Fibroblast of lung (primary cell): Measurements from ENCODE around the gene MLN.

Experiments
- EZH2 ChIP-seq: IDR thresholded peaks from 2 replicates; pipeline ENCODE4 v1.5.1; 2012; ENCODE audit warnings: low read length, control low read depth, mild to moderate bottlenecking; ENCODE audit errors: missing control alignments
- TF ChIP-seq, protein P1 (sequence below), 2 donors: IDR thresholded peaks in 1 of 2; conservative IDR thresholded peaks in 1 of 2; 1 replicate in 1 of 2; 2 replicates in 1 of 2; pipeline ENCODE4 v1.5.1; 2011 to 2012; ENCODE audit warnings: low read length in 2 of 2, control low read depth in 1 of 2, inconsistent platforms in 1 of 2, low read depth in 1 of 2, mild to moderate bottlenecking in 1 of 2

DNA sequence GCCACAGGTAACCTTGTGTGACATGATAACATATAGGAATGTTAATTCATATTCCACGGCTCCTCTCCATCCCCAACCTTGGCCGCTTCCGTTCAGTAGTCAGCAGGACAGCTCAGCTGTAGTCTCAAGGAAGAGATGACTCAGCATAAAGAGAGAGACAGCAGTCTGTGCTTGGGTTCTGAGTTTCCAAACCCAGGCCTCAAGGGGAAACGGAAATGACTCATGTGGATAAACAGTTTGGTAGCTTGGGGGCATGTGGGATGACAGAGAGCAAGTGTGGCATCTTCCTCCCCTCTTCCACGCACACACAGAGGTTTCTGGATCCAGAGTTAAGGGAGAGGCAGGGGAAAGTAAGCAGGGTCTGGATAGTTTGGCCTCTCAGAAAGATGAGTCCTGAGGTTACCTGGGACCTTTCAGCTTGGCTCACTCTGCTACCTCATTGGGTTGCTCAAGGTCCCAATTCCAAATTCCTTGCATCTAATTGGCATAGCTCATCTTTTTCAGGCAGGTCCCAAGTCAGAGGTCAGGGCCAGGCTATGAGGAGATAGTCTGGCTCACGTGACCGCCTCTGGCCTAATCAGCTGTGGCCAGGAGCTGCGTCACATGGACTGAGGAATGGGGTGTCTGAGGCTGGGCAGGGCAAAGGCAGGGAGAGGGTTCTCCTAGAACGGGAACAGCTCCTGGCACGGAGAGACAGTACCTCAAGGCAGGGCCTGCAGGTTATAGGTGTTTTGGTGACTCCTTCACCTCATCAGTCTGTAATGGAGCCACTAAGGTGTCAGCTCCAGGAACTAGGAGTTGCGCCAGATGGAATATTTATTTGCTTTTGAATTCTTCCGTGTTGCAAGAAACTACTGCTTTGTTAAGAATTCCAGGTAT is 36.5 kb upstream of the MLN start:
- TF ChIP-seq, protein P1, sequence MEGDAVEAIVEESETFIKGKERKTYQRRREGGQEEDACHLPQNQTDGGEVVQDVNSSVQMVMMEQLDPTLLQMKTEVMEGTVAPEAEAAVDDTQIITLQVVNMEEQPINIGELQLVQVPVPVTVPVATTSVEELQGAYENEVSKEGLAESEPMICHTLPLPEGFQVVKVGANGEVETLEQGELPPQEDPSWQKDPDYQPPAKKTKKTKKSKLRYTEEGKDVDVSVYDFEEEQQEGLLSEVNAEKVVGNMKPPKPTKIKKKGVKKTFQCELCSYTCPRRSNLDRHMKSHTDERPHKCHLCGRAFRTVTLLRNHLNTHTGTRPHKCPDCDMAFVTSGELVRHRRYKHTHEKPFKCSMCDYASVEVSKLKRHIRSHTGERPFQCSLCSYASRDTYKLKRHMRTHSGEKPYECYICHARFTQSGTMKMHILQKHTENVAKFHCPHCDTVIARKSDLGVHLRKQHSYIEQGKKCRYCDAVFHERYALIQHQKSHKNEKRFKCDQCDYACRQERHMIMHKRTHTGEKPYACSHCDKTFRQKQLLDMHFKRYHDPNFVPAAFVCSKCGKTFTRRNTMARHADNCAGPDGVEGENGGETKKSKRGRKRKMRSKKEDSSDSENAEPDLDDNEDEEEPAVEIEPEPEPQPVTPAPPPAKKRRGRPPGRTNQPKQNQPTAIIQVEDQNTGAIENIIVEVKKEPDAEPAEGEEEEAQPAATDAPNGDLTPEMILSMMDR (conservative IDR thresholded peaks at IDR 0.05 in 1 of 2, IDR thresholded peaks at IDR 0.05 in 1 of 2; ENCODE audit: low read depth in 1 of 2, low read length in 2 of 2), result no peak
- no peak for TF ChIP-seq EZH2
